Measurements from ENCODE around the gene ZNF711. TPM values are rescaled to one million over a fixed set of nuclear protein-coding genes. Genes with fewer than 3 reads are reported as not detected.
"Not testable (repeated sequence)": the region's sequence is repeated elsewhere in the genome, so short reads cannot be mapped to it uniquely, and the experiment has no call there.

ZNF711 gene
- total and polyA plus RNA-seq, 12 donors, result 0.40 to 2.7 (median 1.2) TPM

DNA sequence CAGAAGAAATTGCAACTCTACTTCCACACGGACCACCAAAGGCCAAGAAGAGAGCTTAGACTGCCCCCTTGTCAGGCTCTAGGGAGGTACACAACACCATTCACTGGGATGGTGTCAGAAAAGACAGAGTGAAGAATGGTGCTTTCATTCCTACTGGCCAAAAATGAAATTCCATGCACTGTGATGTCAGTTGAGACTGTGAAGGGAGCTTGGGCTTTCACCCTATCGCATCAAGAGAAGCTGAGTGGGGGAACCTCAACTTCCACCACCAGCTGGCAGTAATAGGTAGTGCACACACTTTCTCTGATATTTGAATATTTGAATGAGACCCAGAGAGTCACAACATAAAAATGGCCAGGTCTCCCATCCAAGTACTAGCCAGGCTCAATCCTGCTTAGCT lies 65.9 kb downstream of the ZNF711 start:
- ATAC-seq (no peak), DNase-seq (no peak)
- Histone ChIP-seq H3K4me3 (no peak overlapping the region), H3K9me3 (peaks cover 0 to 15% (median 0%) of the 10 kb centered on the region in 11 donors), H3K27ac (no peak overlapping the region), H3K4me1 (no peaks in the 10 kb centered on the region), H3K36me3 (no peaks in the 10 kb centered on the region), H3K27me3 (no peaks in the 10 kb centered on the region)
- 73 to 76% methylated on average over 2 of the region's 2 CpGs for WGBS, 2 donors
- TF ChIP-seq, protein P1, sequence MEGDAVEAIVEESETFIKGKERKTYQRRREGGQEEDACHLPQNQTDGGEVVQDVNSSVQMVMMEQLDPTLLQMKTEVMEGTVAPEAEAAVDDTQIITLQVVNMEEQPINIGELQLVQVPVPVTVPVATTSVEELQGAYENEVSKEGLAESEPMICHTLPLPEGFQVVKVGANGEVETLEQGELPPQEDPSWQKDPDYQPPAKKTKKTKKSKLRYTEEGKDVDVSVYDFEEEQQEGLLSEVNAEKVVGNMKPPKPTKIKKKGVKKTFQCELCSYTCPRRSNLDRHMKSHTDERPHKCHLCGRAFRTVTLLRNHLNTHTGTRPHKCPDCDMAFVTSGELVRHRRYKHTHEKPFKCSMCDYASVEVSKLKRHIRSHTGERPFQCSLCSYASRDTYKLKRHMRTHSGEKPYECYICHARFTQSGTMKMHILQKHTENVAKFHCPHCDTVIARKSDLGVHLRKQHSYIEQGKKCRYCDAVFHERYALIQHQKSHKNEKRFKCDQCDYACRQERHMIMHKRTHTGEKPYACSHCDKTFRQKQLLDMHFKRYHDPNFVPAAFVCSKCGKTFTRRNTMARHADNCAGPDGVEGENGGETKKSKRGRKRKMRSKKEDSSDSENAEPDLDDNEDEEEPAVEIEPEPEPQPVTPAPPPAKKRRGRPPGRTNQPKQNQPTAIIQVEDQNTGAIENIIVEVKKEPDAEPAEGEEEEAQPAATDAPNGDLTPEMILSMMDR (IDR thresholded peaks at IDR 0.05), result no peak
- intact Hi-C loops (cut with DNase I), result no loop called here

DNA sequence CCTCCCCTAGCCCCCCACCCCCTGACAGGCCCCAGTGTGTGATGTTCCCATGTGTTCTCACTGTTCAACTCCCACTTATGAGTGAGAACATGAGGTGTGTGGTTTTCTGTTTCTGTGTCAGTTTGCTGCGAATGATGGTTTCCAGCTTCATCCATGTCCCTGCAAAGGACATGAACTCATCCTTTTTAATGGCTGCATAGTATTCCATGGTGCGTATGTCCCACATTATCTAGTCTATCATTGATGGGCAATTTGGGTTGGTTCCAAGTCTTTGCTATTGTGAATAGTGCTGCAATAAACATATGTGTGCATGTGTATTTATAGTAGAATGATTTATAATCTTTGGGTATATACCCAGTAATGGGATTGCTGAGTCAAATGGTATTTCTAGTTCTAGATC lies 67.6 kb downstream of the ZNF711 start:
- H3K27me3 ChIP-seq; intact Hi-C loops (cut with DNase I); H3K36me3 ChIP-seq; DNase-seq; ATAC-seq; H3K27ac ChIP-seq; H3K4me1 ChIP-seq; H3K4me3 ChIP-seq: not testable (repeated sequence)
- WGBS, 2 donors, result 95 to 100% methylated on average over 2 of the region's 2 CpGs
- peaks cover 0 to 15% (median 0%) of the 10 kb centered on the region in 11 donors for H3K9me3 ChIP-seq

Other genes starting within 250 kb of the ZNF711 start
- gene APOOL, start 240.1 kb upstream of the ZNF711 start, total RNA-seq, result 10 to 100 TPM; 42.0 to 60.7 (median 55.7) TPM
- gene APOOL, start 240.1 kb upstream of the ZNF711 start, polyA plus RNA-seq, result 10 to 100 TPM in 1 of 2 donors, 1 to 10 TPM in 1; 4.6 to 10.4 TPM
- gene SATL1, start 212 bp upstream of the ZNF711 start, total RNA-seq, result under 1 TPM in 1 of 10 donors, not detected in 9; 0.07 TPM
- gene SATL1, start 212 bp upstream of the ZNF711 start, polyA plus RNA-seq, result not detected
- 1 to 10 TPM in 7 of 10 donors, under 1 TPM in 3; 0.52 to 5.9 (median 2.7) TPM for gene POF1B, start 135.7 kb downstream of the ZNF711 start, total RNA-seq
- gene POF1B, start 135.7 kb downstream of the ZNF711 start, polyA plus RNA-seq, result under 1 TPM; 0.19 to 0.37 TPM